Activated T-cell treated with anti-CD3 and anti-CD28 coated beads for 1 hour (primary cell): ENCODE data around the gene MAML2.

Source experiments
- DNase-seq: peaks from one replicate; pipeline ENCODE4 v3.0.0-alpha.2; 2020; ENCODE audit warnings: low read depth

Gene MAML2

GRCh38 chr11:96155627-96156378 is 187.2 kb downstream of the MAML2 start:
- DNase-seq = no peak

- DNase-seq = no peak
Observed at GRCh38 chr11:96154802-96155520, 188.0 kb downstream of the MAML2 start.

GRCh38 chr11:96152623-96153022 is 190.4 kb downstream of the MAML2 start:
- DNase-seq = no peak

GRCh38 chr11:96151501-96151900 is 191.5 kb downstream of the MAML2 start:
- no peak for DNase-seq

GRCh38 chr11:96150609-96151008 is 192.4 kb downstream of the MAML2 start:
- no peak for DNase-seq

- no peak for DNase-seq
Observed at GRCh38 chr11:96149743-96150555, 193.0 kb downstream of the MAML2 start.

GRCh38 chr11:96147906-96148486 is 195.0 kb downstream of the MAML2 start:
- no peak for DNase-seq

GRCh38 chr11:96147186-96147585 is 195.8 kb downstream of the MAML2 start:
- no peak for DNase-seq

GRCh38 chr11:96146765-96147164 is 196.2 kb downstream of the MAML2 start:
- DNase-seq = no peak

- no peak for DNase-seq
Observed at GRCh38 chr11:96145163-96145585, 197.8 kb downstream of the MAML2 start.

- DNase-seq = no peak
Observed at GRCh38 chr11:96144553-96144952, 198.4 kb downstream of the MAML2 start.

GRCh38 chr11:96143041-96143521 is 199.9 kb downstream of the MAML2 start:
- no peak for DNase-seq

GRCh38 chr11:96141626-96142025 is 201.4 kb downstream of the MAML2 start:
- no peak for DNase-seq

GRCh38 chr11:96139691-96140090 is 203.3 kb downstream of the MAML2 start:
- no peak for DNase-seq

- DNase-seq = no peak
Observed at GRCh38 chr11:96137373-96137772, 205.6 kb downstream of the MAML2 start.

GRCh38 chr11:96136613-96137298 is 206.2 kb downstream of the MAML2 start:
- DNase-seq = no peak

GRCh38 chr11:96134602-96135001 is 208.4 kb downstream of the MAML2 start:
- DNase-seq = no peak

GRCh38 chr11:96132437-96132836 is 210.6 kb downstream of the MAML2 start:
- no peak for DNase-seq

- no peak for DNase-seq
Observed at GRCh38 chr11:96130061-96130620, 212.9 kb downstream of the MAML2 start.

GRCh38 chr11:96127596-96127959 is 215.4 kb downstream of the MAML2 start:
- no peak for DNase-seq

- DNase-seq = no peak
Observed at GRCh38 chr11:96126917-96127595, 215.9 kb downstream of the MAML2 start.
